Measurements from ENCODE around the gene MARCHF9.

The MARCHF9 gene

DNA sequence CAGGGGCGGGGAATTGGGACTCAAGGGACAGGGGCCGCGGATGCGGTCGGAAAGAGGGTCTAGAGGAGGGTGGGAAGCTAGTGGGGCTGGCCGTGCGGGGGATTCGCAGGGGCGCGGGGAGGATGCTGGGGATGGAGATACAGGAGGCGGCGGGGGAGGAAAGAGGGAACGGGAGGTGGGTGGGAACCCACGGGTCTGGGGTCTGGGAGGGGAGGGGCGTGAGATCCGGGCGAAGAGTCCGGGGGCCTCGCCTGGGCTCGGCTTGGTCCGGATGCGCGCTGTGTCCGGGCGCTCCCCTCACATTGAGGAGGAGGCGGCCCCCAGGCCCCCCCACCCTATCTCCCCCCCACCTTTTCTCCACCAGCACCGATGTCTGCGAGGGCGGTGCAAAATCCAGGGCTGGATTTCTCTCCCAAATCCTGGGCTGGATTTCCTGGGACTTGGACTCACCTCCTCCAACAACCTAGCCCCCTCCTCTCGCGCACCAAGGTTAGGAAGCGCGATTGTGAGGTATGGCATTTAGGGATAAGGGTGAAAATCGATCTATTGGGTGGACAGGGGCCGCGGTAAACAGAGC lies 16.2 kb upstream of the MARCHF9 start, which contains the start of gene AGAP2:
TSS of gene AGAP2 (minus strand) at position 82 of the 577 bp plus-strand sequence. CDS start 496 bp downstream, outside the sequence.
- no peak for DNase-seq

DNA sequence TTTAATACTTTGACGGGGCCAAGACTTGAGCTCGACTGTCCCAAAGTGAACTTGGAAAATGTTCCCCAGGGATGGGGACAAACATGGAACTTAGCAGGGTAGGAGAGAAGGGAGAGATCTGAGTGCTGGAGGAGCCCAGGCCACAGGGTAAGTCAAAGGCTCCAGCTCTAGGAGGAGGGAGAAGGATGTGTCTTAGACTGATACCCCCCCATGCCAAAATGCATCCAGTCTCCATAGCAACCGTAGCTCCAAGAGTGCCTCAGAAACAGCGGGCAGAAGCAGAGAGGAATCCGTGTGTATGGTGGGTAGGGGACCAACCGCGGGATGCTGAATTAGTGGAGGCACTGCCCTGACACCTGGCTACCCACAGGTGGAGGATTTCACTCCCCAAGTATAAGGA lies 15.5 kb upstream of the MARCHF9 start:
- DNase-seq = no peak

DNA sequence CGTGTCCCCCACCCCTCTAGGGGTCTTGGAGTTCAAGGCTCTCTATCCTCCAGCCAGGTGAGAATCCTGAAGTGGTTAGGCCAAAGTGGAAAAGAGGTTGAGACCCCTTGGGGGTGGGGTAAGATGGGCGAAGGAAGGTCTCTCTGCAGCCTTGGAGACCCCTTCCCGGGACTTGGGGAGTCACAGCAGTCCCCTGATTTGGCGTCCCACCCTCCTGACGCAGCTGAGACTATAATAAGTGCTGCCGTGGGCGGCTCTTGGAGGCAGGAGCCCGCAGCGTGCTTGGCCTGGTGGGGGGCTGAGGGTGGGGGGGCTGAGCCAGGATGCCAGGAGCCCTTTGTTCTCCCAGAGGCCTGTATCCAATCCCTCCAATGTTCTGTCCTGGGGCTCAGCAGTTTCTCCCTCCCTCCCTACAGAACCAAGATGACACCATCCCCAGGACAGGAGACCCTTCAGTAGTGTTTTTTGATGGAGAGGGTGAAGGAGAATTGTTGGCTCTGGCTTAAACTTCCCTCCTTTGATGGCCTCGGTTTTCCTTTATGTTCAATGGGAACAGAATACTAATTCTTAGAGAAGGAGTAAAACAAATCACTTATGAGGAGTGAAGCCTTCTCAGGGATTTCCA lies 14.9 kb upstream of the MARCHF9 start:
- no peak for DNase-seq

DNA sequence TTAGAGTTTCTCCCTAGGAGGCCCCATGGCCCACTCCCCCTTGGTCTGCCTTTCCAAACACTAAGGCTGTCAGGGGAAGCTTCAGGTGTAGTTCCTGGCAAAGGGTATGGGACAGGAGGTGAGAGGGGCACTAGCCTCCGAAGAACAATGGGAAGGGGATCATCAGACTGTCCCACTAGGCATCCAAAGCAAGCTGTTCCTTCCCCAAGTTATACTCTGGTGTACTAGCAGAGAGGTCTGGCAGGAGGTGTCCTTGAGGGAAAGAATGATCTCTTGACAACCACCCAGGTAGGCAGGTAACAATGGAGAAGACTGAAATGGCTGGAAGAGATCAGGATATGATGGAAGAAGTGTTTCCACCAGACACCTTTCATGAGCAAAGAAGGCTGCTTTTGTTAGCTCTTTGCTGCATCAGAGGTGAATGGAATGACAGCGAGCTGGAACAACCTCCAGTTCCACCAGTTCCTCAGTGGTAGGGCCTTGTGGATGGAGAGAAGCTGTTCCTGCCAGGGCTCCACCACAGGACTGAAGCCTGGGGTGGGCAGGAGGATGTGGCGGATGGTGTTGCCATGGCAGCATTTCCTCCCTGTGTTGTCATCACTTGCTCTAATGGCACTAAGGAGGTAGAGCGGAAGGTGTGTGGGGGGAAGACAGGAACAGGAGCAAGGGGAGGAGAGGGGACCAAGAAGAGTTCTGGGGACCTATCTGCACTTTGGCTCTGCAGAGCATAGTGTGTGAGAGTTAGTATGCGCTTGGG lies 14.1 kb upstream of the MARCHF9 start:
- no peak for DNase-seq

DNA sequence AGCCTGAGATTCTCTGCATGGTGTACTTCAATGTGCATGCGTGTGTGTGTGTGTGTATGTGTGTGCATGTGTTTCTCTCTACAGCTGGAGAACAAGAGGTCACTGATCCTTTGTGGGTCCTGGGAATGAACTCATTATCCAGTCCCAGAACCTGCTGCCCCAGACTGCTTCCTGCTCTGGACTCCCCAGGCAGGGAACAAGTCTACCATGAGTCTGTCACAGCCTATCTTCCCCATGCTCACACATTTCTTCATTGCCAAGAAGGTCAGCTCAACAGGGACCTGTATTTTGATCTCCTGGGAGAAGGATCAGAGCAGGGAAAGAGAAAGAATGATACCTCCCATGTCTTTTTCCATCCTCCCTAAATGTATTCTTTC lies 13.5 kb upstream of the MARCHF9 start:
- no peak for DNase-seq

DNA sequence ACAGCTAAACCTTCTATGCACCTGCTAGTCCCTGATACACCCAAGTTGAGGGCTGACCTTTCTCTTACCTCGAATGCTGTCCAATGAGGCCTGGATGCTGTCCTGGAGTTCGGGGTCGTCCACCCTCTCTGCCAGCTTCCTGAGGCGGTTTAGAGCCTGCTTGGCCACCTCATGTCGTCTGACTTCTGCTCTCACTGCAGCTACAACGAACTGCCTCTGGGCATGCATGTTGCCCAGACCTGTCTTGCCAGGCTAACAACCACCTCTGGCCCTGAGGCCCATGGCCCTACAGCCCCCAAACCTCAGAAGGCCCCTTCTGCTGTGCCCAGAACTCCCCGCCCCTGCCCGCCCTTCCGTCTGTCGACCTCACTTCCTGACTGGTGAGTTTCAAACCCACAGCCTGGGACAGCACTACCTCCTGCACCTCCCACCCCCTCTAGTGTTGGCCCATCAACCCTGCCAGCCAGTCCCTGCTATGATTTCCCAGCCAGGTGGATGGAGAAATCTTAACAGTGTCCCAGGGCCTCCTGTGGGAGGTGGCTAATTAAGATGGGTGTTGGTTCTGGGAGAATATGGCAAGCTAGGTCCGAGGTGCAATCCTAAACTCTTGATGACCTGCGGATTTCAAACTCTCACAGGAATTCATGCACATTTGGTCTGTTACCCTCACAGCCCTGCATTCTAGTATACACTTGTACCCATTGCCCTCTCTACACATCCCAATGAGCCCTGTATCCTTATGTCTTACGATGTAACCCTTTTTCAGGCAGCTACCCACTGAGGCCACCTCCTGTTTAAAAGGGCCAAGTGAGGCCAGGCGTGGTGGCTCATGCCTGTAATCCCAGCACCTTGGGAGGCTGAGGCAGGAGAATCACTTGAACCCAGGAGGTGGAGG lies 12.8 kb upstream of the MARCHF9 start:
- no peak for DNase-seq

DNA sequence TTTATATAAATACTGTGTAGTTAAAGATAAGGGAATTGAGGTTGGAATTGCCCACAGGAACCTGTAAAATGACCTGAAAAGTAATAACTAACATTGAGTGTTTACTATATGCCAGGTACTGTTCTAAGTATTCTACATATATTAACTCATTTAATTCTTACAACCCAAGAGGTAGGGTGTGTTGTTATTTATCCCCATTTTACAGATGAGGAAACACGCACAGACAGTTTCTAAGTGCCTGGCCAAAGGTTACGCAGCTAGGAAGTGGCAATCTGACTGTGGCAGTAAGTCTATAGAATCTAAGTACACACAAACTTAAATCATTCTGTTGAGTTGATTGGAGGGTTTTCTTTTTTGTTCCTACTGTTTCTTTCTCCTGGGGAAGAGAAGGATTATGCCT lies 11.1 kb upstream of the MARCHF9 start:
- no peak for DNase-seq

DNA sequence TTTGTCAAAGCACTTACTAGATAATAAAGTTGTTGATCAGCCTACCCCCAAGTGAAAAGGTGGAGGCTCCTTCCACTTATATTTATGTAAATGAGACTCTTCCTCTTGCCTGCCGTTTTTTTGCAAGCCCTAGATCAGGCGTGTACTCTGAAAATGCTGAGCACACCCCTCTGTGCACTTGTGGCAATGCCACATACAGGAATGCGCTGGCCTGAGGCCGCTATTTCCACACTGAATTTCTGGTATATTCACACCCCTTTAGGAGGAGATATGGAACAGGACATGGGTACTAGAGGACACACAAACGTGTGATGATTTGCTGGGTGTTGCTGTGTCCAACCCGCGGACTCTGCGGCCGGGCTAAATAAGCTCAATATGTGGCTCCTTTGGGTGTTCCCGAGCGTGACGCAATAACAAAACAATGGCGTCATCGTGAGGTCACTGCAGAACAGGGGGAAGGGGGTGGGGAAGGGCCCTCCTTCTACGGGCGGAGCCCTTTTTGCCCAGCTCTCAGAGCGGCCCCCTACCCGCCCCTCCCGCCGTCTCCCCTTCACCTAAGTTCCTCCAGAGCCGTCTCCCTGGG lies 10.6 kb upstream of the MARCHF9 start:
- DNase-seq = no peak

DNA sequence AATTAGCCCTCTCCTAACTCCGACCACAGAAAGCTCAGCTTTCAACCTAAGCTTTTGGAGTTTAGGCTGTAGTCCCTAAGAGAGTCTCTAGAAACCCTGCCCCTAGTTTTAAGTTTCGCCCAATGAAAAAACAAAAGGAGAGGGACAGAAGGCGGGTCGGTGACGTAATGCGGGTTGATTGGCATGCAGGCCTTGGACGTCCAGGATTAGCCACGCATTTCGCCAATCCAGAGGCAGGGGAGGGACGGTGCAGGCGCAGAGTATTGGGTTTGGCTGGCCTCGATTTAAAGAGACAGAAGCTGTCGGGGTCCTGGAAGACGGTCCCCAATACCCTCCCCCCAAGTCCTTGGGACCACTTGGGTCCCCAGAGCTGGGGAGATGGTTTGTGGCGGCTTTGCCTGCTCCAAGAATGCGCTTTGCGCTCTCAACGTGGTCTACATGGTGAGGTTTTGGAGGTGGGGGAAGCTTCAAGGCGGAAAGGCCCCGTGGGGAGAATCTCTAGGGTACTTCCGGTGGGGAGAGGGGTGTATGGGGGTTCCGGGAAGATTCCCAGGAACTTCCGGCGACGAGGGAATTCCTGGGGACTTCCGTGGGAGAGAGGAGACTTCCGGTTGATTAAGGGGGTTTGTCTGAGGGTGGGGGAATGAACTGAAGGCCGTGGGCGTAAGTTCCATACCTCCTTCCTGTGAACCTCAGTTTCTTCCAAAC lies 10.0 kb upstream of the MARCHF9 start, which contains the start of gene TSPAN31:
TSS of gene TSPAN31 (plus strand) at position 263 of the 708 bp plus-strand sequence. CDS start at position 379, 116 bp downstream.
- peak; percentile 99 for DNase-seq

DNA sequence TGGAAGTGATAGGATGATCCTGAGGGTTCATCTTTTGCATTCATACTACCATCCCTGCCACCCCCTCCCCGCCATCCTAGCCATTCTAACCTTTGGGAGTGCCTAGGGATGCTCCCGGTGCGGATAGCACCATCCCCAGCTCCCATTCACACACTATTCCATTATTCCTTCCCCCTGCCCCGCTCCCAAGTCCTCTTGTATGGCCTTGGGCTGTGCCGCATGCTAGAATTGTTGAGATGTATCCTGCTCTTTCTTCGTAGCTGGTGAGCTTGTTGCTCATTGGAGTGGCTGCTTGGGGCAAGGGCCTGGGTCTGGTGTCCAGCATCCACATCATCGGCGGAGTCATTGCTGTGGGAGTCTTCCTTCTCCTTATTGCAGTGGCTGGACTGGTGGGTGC lies 9.4 kb upstream of the MARCHF9 start:
- DNase-seq = no peak

DNA sequence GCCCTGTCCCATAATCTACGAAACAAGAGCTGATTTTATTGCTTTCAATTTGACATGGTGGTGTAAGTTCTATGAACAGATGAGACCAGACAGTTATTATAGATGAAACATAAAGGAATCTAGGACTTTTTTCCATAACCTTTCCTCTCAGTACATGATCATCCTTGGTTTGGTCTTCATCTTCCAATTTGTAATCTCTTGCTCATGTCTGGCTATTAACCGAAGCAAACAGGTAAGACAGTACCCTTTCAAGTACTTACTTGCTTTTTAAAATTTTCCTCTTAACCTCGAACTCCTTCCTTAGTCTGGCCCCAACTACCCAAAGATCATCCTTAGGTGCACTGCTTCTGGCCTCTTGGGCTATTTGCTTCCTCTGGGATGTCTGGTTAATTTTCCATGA lies 8.9 kb upstream of the MARCHF9 start:
- DNase-seq = no peak

DNA sequence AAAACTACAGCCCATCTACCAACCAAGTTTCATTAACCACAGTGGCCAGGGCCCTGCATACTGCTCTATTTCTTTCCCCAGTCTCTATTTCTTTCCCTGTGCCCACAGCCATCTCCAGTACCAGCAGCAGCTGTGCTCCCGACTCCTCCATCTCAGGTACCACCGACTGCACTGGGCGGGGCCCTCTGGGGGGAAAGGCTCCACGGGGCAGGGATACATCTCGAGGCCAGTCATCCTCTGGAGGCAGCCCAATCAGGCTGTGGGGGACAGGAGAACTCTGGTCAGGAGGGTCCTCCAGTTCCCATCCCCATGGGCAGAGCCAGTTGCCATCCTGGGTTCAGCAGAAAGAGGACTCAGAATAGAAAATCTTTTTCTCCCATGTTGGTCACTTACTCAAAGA lies 5.8 kb upstream of the MARCHF9 start:
- no peak for DNase-seq

DNA sequence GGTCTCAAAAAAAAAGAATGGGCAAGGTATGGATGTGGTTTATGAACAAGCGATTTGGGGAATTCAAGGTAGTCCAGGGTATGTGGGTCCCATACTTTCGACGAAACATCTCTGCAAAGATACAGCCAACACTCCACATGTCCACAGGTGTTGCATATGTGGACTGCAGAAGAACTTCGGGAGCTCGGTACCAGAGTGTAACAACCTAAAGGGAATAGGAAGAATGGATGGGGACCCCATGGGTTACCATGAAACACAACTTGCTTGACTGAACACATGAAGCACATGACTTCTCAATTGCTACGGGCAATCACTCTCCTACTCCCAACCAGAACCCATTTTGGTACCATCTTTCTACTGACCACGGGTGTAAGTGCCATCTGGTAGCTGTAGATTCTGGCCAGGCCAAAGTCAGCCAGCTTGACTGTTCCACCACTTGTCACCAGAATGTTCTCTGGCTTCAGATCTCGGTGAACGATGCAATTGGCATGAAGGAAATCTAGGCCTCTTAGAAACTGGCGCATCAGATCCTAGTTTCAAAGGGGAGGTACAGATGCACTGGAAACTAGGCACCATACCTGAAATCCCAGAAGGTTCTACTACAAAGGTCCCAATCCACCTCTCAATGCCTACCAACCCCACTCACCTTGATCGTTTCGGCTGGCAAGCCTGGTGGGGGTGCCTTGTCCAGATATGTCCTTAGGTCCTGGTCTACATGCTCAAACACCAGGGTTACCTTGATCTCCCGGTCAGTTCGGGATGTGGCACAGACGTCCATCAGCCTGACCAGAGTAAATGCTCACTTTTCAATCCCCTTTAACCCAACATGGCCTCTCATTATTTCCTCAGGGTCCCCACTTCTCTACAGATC lies 4.1 kb upstream of the MARCHF9 start:
- no peak for DNase-seq

DNA sequence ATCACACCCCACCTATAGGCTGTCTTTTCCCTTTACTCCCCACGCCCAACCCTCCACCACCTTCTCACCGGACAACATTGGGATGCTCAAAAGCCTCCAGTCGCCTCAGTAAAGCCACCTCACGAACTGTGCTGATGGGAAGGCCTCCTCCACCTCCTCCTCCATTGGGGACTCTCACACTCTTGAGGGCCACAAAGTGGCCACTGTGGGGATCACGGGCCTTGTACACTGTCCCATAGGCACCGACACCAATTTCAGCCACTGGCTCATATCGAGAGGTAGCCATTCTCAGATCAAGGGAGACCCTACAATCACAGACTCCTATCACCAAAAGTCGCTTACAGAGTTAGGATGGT lies 3.5 kb upstream of the MARCHF9 start:
- DNase-seq = no peak

DNA sequence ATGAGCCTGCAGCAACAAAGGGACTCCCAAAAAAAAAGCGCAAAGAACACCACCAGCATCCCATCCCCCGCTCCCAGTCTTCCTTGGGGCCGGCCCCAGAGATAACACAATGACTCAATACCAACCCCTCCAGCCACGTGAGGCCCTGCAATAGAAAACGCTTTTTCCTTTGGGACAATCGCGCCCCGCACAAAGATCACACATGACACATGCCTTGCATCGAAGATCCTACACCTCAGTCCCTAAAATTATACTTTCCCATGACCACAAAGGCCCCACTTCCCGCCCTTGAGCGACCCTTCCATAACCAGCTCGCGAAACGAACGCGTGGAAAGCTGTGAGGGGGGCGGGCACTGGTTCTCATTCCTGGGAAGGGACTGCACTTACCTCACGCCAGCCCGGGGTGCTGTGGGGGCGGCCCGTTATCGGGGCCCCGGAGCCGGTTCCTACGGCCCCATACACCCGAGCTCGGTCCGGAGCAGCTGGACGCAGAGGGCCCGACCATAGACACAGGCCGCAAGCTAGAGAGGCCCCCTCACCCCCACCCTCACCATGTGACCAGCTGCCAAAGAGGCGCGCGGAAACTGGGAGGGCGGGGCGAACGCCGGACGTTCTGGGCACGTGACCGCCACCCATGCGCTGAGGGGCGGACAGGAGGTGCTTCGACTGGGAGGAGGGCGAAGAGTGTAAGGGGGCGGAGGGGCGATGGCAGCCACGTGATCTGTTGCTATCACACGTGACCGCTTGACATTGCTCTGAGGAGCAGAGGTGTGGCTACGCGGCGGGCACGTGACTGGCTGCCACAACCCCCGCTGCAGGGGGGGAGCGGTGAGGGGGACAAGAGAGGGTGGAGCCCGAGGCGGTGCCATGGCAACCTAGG lies 2.9 kb upstream of the MARCHF9 start, which contains the start of gene CDK4:
TSS of gene CDK4 (minus strand) at position 523 of the 880 bp plus-strand sequence. CDS start 593 bp downstream, outside the sequence.
- peak; percentile 100 for DNase-seq

DNA sequence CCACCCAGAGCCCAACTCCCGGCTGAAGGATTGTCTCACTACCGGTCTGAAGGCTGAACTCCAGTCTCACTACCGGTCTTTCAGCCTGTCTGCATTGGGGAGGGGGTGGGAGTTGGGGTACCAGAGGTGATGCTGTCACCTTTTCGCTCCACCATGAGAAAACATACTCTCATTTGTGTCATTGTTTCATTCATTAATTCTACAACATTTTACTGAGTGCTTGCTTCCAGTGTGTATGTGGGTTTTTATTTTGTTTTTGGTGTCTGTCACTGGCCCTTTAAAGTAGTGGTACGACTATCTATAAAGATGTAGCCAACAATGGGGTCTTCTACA lies 2.3 kb upstream of the MARCHF9 start:
- no peak for DNase-seq

DNA sequence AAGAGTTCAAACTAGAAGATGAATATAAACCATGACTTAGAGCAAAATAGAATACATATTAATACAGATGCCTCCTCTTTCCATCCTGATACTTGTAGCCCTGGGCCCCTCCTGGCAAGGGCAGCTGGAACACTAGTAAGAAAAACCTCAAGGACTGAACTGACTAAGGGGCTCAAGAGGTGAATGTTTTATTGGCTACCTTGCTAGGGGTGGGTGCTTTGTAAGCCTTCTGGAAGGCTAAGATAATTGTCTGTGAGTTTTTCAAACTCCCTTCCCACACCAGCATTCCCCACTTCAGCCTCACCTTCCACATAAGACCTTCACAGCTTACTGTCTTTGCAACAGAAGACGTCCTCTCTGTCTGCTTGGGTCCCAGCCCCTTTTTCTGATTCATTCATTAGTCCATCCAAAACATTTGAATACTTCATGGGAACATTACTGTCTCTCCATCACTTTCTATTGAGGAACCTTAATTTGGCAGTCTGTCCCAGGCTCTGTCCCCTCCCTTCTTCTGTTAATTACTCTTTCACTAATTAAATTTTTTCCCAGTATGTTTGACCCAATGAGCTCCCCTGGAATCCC lies 1.1 kb upstream of the MARCHF9 start:
- no peak for DNase-seq

DNA sequence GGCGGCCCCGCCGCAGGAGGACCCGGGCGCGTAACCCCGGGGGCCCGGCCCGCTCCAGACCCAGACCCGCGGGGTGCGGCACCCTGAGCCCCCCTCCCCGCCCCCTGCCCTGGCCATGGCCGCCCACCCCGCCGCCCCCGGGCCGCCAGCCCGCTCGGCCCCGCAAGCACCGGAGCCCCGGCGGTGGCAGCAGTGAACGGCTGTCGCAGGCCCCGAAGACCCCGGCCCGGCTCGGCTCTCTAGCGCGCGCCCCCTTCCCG lies 221 bp downstream of the MARCHF9 start:
- no peak for DNase-seq

DNA sequence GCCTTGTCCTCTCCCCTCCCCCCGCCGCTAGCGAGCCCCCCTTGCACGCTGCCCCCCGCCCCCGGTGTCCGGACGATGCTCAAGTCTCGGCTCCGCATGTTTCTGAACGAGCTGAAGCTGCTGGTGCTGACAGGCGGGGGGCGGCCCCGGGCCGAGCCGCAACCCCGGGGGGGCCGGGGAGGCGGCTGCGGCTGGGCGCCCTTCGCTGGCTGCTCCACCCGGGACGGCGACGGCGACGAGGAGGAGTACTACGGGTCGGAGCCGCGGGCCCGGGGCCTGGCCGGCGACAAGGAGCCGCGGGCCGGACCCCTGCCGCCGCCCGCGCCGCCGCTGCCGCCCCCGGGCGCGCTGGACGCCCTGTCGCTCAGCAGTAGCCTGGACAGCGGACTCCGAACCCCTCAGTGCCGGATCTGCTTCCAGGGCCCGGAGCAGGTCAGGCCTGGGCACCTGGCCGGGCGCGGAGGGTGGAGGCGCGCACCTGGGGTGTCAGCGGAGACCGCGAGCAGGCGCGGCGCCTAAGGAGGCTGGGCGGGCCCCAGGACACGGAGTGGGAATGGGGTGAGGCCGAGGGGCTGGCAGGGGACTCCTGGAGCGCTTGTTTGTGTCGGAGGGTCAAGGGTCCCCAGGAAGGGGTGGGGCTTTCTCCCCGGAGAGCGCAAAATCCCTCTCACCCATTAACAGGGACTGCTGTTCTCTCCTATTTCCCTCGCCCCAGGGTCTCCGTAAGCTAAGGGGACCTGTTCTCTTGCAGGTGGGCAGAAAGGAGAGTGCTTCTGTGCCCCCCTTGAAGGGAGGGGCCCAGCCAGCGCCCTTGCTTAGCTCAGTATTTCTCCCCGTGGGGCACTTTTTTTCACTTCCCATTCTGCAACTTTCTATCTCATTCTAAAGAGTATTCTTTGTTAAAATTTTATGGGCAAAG lies 810 bp downstream of the MARCHF9 start:
- DNase-seq = no peak
